NCI-H1417 treated with DMSO at 0.1 percent for 48 hours (cell line): ENCODE results near the gene ADAMTS20.

Experiments used
- DNase-seq: peaks from one replicate; lab custom pipeline; 2025; lab: John Stamatoyannopoulos, UW

ADAMTS20 gene

GRCh38 chr12:43310596-43310995, 241.4 kb downstream of the ADAMTS20 start:
- DNase-seq = no peak

- no peak for DNase-seq
These were observed 242.0 kb downstream of the ADAMTS20 start for GRCh38 chr12:43309959-43310358.

GRCh38 chr12:43308776-43309175, 243.2 kb downstream of the ADAMTS20 start:
- DNase-seq = no peak

GRCh38 chr12:43307126-43307525, 244.9 kb downstream of the ADAMTS20 start:
- no peak for DNase-seq

GRCh38 chr12:43306066-43306465, 245.9 kb downstream of the ADAMTS20 start:
- no peak for DNase-seq

- DNase-seq = no peak
These were observed 246.9 kb downstream of the ADAMTS20 start for GRCh38 chr12:43305065-43305464.
